SK-N-SH (cell line): ENCODE data around the gene ASMTL. TPM values are rescaled to one million over a fixed set of nuclear protein-coding genes. Genes with fewer than 3 reads are reported as not detected.

Source experiments
- CTCF ChIA-PET: fragments of 300-600, 350-600 bp; formaldehyde crosslinking; extraction: SDS; loops from one replicate; lab custom pipeline; 2021; lab: Yijun Ruan, JAX
- POLR2A ChIA-PET: fragments of 350-600 bp; sonication (Branson Sonifier 250); formaldehyde crosslinking; extraction: SDS; loops from one replicate; lab custom pipeline; 2020; ENCODE audit warnings: antibody characterized with exemption, inconsistent platforms; lab: Yijun Ruan, JAX
- DNase-seq: peaks from one replicate; pipeline ENCODE4 v3.0.0; 2012
- H2AFZ ChIP-seq: fragments of 200-600 bp; sonication (generic); 2 replicates; pipeline ENCODE4 v1.8.1; 2016; ENCODE audit warnings: antibody characterized with exemption, mild to moderate bottlenecking, low read depth
- H3F3A ChIP-seq: fragments of 200-600 bp; sonication (generic); replicated peaks from 2 replicates; pipeline ENCODE3; 2016; ENCODE audit warnings: antibody characterized with exemption, mild to moderate bottlenecking; ENCODE audit not compliant: insufficient read depth
- H3K27ac ChIP-seq, 2 experiments: fragments of 200-500 bp in 1 of 2; fragments of 200-600 bp in 1 of 2; sonication (Bioruptor generic) in 1 of 2; sonication (generic), shearing (Covaris generic) in 1 of 2; 2 replicates each; pipeline versions ENCODE4 v1.5.1 to v1.6.1; 2014 to 2016; ENCODE audit warnings: low read depth in 2 of 2, inconsistent platforms in 1 of 2, low read length in 1 of 2, mild to moderate bottlenecking in 1 of 2, mixed read lengths in 1 of 2
- H3K27me3 ChIP-seq: fragments of 200-600 bp; sonication (generic), shearing (Covaris generic); 2 replicates; pipeline ENCODE4 v1.6.1; 2016; ENCODE audit warnings: mixed run types; ENCODE audit not compliant: insufficient read depth
- H3K36me3 ChIP-seq, 2 experiments: fragments of 200-500 bp in 1 of 2; fragments of 200-600 bp in 1 of 2; sonication (Bioruptor generic) in 1 of 2; sonication (generic) in 1 of 2; replicated peaks in 1 of 2; 2 replicates each; pipeline versions ENCODE3 to v1.5.1; 2014 to 2016; ENCODE audit warnings: low read length in 1 of 2, mild to moderate bottlenecking in 1 of 2; ENCODE audit not compliant: insufficient read depth in 2 of 2, control insufficient read depth in 1 of 2
- H3K4me1 ChIP-seq, 2 experiments: fragments of 200-500 bp in 1 of 2; fragments of 200-600 bp in 1 of 2; sonication (Bioruptor generic) in 1 of 2; sonication (generic), shearing (Covaris generic) in 1 of 2; 2 replicates each; pipeline versions ENCODE4 v1.5.1 to v1.6.1; 2014 to 2016; ENCODE audit warnings: low read depth in 1 of 2, low read length in 1 of 2, mixed run types in 1 of 2; ENCODE audit not compliant: insufficient read depth in 2 of 2, control insufficient read depth in 1 of 2
- H3K4me2 ChIP-seq: fragments of 200-600 bp; sonication (generic), shearing (Covaris generic); 2 replicates; pipeline ENCODE4 v1.6.1; 2017; ENCODE audit warnings: mixed run types
- H3K4me3 ChIP-seq, 2 experiments: fragments of 200-500 bp in 1 of 2; fragments of 200-600 bp in 1 of 2; sonication (Bioruptor generic) in 1 of 2; sonication (generic), shearing (Covaris generic) in 1 of 2; 2 replicates each; pipeline versions ENCODE4 v1.5.1 to v1.8.1; 2014 to 2016; ENCODE audit warnings: low read depth in 2 of 2, inconsistent platforms in 1 of 2, low read length in 1 of 2, mild to moderate bottlenecking in 1 of 2, mixed read lengths in 1 of 2, moderate library complexity in 1 of 2
- H3K79me2 ChIP-seq: fragments of 200-600 bp; sonication (generic); 2 replicates; pipeline ENCODE4 v1.8.1; 2017; ENCODE audit warnings: mild to moderate bottlenecking; ENCODE audit not compliant: insufficient read depth
- H3K9ac ChIP-seq: fragments of 200-600 bp; sonication (generic); 2 replicates; pipeline ENCODE4 v1.6.1; 2017; ENCODE audit warnings: mixed run types
- H3K9me2 ChIP-seq: fragments of 200-600 bp; sonication (generic); 2 replicates; pipeline ENCODE4 v1.6.1; 2017; ENCODE audit warnings: mixed run types
- H3K9me3 ChIP-seq: fragments of 200-600 bp; sonication (generic); 2 replicates; pipeline ENCODE4 v1.6.1; 2017; ENCODE audit warnings: mixed run types, mild to moderate bottlenecking, moderate library complexity
- H4K20me1 ChIP-seq: fragments of 200-600 bp; sonication (generic); 2 replicates; pipeline ENCODE4 v1.6.1; 2017; ENCODE audit warnings: mild to moderate bottlenecking, mixed run types; ENCODE audit not compliant: insufficient read depth
- CHD2 ChIP-seq: fragments of 150-350 bp; IDR thresholded peaks from 2 replicates; pipeline ENCODE4 v1.6.1; 2018; ENCODE audit warnings: low read length; ENCODE audit not compliant: partially characterized antibody
- ELF1 ChIP-seq: IDR thresholded peaks from 2 replicates; pipeline ENCODE4 v1.4.0; 2012
- EZH2phosphoT487 ChIP-seq: fragments of 200-600 bp; sonication (generic); IDR thresholded peaks from 2 replicates; pipeline ENCODE4 v1.6.1; 2017; ENCODE audit warnings: low read depth, mixed run types, mild to moderate bottlenecking, antibody characterized with exemption, moderate library complexity, borderline replicate concordance
- FOSL2 ChIP-seq: IDR thresholded peaks from 2 replicates; pipeline ENCODE4 v1.4.0; 2012; ENCODE audit warnings: low read depth, mild to moderate bottlenecking, moderate library complexity, borderline replicate concordance
- GABPA ChIP-seq: IDR thresholded peaks from 2 replicates; pipeline ENCODE4 v1.4.0; 2012; ENCODE audit warnings: low read depth, mild to moderate bottlenecking
- GATA2 ChIP-seq: sonication (generic); formaldehyde crosslinking; IDR thresholded peaks from 2 replicates; pipeline ENCODE4 v1.5.0; 2020; ENCODE audit warnings: mild to moderate bottlenecking, missing genetic modification reagents
- JUND ChIP-seq: IDR thresholded peaks from 2 replicates; pipeline ENCODE4 v1.4.0; 2012
- MXI1 ChIP-seq: IDR thresholded peaks from 2 replicates; pipeline ENCODE4 v1.6.1; 2012; ENCODE audit warnings: mild to moderate bottlenecking, low read depth, low read length, improper control_type of control experiment
- NRF1 ChIP-seq: IDR thresholded peaks from 2 replicates; pipeline ENCODE4 v1.6.1; 2012; ENCODE audit warnings: low read depth, mild to moderate bottlenecking, low read length
- POLR2AphosphoS5 ChIP-seq: IDR thresholded peaks from 2 replicates; pipeline ENCODE4 v1.6.1; 2012; ENCODE audit warnings: low read depth, low read length
- SIN3A ChIP-seq: IDR thresholded peaks from 2 replicates; pipeline ENCODE4 v1.6.1; 2012; ENCODE audit warnings: low read depth, mild to moderate bottlenecking, low read length, moderate library complexity, borderline replicate concordance
- SMC3 ChIP-seq: IDR thresholded peaks from 2 replicates; pipeline ENCODE4 v1.6.1; 2012; ENCODE audit warnings: low read depth, low read length, improper control_type of control experiment
- TAF1 ChIP-seq: IDR thresholded peaks from 2 replicates; pipeline ENCODE4 v1.6.1; 2012; ENCODE audit warnings: low read depth, mild to moderate bottlenecking, low read length, moderate library complexity, borderline replicate concordance
- TCF12 ChIP-seq: IDR thresholded peaks from 2 replicates; pipeline ENCODE4 v1.4.0; 2012
- TEAD4 ChIP-seq: IDR thresholded peaks from 2 replicates; pipeline ENCODE4 v1.4.0; 2012; ENCODE audit warnings: mild to moderate bottlenecking, borderline replicate concordance; ENCODE audit not compliant: insufficient read depth
- WGBS: methylation state at CpG from one replicate; pipeline ENCODE4 v1.1.6; 2017; ENCODE audit warnings: low lambda C conversion rate; 5-methylcytosine and 5-hydroxymethylcytosine counted together
- polyA plus RNA-seq, 3 experiments: library from polyadenylated mRNA; depleted of rRNA; stranded (reverse); fragments of >200 nt; gene quantifications; 2 replicates each; pipeline ENCODE4 v1.2.3, GENCODE V29; 2012
- TF ChIP-seq, protein P1 (sequence below): IDR thresholded peaks from 2 replicates; pipeline ENCODE4; 2012
- TF ChIP-seq, protein P2 (sequence below): fragments of 150-350 bp; IDR thresholded peaks from 2 replicates; pipeline ENCODE4 v1.6.1; 2017; ENCODE audit warnings: antibody characterized with exemption, low read length, low read depth, borderline replicate concordance
- TF ChIP-seq, protein P3 (sequence below): IDR thresholded peaks from 2 replicates; pipeline ENCODE4 v1.4.0; 2012; ENCODE audit warnings: low read depth
- TF ChIP-seq, protein P4 (sequence below): IDR thresholded peaks from 2 replicates; pipeline ENCODE4 v1.4.0; 2012; ENCODE audit warnings: low read depth, borderline replicate concordance
- TF ChIP-seq, protein P5 (sequence below): fragments of 150-350 bp; IDR thresholded peaks from 2 replicates; pipeline ENCODE4 v1.6.1; 2016; ENCODE audit warnings: mild to moderate bottlenecking, low read depth, low read length

Gene ASMTL
- polyA plus RNA-seq, 1 of the 3 experiments (the other 2 are of a cell fraction), result 37.7 TPM

DNA sequence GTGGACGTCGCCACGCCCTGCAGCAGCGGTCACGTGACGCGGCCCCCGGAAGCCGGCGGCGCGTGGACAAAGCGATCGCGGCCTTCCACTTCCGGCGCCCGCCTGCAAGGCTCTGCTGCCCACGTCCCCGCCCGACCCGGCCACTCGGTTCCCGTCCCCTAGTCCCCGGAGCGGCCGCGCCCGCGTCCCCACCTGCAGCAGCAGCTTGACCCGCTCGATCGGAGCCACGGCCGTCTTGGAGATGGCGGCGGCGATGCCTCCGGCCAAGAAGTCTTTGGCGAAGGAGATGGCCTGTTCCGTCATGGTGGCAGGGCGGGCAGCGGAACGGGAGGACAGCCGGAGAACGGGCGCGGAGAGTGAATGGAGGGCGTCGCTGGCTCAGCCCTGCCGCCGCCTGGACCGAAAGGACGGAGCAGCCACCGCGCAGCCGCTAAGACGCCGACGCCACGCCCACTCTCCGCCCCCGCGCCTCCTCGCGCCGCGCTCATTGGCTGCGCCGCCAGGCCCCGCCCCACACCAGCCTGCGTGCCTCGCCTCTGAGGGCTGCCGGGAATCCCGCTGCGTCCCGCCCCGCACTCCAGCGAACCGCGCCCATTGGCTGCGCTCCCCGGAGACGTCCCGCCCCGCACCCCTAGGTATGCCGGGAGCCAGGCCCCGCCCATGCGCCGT lies 60.9 kb downstream of the ASMTL start, which contains the start of gene SLC25A6:
Gene SLC25A6 (minus strand): TSS at position 407 of the 669 bp plus-strand sequence. CDS start 104 bp downstream, at position 303.
- peak within 1 kb of the TSS; percentile 94 to 95 for H3K27ac ChIP-seq
- H3K4me3 ChIP-seq, result peak within 1 kb of the TSS; percentile 80 to 81
- CTCF ChIA-PET, result no interaction called here
- H2AFZ ChIP-seq, result peak within 1 kb of the TSS; percentile 79; the same call in 1 of the 2 replicates
- peaks cover 14% of the 10 kb centered on the region for H3F3A ChIP-seq
- H3K27me3 ChIP-seq, result no peaks in the 10 kb centered on the region
- peaks cover 84% of the 10 kb centered on the region for H3K79me2 ChIP-seq
- peak within 1 kb of the TSS; percentile 96 for H3K9ac ChIP-seq
- 0% methylated on average over 22 of the region's 90 CpGs for WGBS
- peak within 1 kb of the TSS; percentile 99 for H3K4me2 ChIP-seq
- peaks cover 31 to 44% of the 10 kb centered on the region in 2 experiments for H3K36me3 ChIP-seq
- TF ChIP-seq MXI1 (peak; percentile 73; the same call in 1 of the 2 replicates), JUND (no peak), SMC3 (no peak), TEAD4 (no peak), CHD2 (peak; percentile 36), GATA2 (CRISPR knock-in tag) (no peak), SIN3A (peak; percentile 9; the same call in 1 of the 2 replicates), POLR2AphosphoS5 (peak; percentile 73; the same call in 1 of the 2 replicates), FOSL2 (no peak), ELF1 (peak; percentile 85), GABPA (peak; percentile 84), TAF1 (peak; percentile 66; the same call in 1 of the 2 replicates), EZH2phosphoT487 (no peak), NRF1 (peak; percentile 71), TCF12 (no peak)
- TF ChIP-seq, protein P1, sequence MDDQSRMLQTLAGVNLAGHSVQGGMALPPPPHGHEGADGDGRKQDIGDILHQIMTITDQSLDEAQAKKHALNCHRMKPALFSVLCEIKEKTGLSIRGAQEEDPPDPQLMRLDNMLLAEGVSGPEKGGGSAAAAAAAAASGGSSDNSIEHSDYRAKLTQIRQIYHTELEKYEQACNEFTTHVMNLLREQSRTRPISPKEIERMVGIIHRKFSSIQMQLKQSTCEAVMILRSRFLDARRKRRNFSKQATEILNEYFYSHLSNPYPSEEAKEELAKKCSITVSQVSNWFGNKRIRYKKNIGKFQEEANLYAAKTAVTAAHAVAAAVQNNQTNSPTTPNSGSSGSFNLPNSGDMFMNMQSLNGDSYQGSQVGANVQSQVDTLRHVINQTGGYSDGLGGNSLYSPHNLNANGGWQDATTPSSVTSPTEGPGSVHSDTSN, result 0 out of 2 replicates have a peak, but pooled peaks have one; percentile 13
- TF ChIP-seq, protein P2, sequence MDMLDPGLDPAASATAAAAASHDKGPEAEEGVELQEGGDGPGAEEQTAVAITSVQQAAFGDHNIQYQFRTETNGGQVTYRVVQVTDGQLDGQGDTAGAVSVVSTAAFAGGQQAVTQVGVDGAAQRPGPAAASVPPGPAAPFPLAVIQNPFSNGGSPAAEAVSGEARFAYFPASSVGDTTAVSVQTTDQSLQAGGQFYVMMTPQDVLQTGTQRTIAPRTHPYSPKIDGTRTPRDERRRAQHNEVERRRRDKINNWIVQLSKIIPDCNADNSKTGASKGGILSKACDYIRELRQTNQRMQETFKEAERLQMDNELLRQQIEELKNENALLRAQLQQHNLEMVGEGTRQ, result peak; percentile 88
- TF ChIP-seq, protein P3, sequence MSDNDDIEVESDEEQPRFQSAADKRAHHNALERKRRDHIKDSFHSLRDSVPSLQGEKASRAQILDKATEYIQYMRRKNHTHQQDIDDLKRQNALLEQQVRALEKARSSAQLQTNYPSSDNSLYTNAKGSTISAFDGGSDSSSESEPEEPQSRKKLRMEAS, result peak; percentile 95
- TF ChIP-seq, protein P4, sequence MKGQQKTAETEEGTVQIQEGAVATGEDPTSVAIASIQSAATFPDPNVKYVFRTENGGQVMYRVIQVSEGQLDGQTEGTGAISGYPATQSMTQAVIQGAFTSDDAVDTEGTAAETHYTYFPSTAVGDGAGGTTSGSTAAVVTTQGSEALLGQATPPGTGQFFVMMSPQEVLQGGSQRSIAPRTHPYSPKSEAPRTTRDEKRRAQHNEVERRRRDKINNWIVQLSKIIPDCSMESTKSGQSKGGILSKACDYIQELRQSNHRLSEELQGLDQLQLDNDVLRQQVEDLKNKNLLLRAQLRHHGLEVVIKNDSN, result peak; percentile 99
- TF ChIP-seq, protein P5, sequence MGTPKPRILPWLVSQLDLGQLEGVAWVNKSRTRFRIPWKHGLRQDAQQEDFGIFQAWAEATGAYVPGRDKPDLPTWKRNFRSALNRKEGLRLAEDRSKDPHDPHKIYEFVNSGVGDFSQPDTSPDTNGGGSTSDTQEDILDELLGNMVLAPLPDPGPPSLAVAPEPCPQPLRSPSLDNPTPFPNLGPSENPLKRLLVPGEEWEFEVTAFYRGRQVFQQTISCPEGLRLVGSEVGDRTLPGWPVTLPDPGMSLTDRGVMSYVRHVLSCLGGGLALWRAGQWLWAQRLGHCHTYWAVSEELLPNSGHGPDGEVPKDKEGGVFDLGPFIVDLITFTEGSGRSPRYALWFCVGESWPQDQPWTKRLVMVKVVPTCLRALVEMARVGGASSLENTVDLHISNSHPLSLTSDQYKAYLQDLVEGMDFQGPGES, result no peak
- POLR2A ChIA-PET, result no interaction called here
- peaks cover 7 to 21% of the 10 kb centered on the region in 2 experiments; a peak in 2 of 4 replicates for H3K4me1 ChIP-seq
- H3K9me3 ChIP-seq, result no peaks in the 10 kb centered on the region
- H4K20me1 ChIP-seq, result peaks cover 46% of the 10 kb centered on the region
- DNase-seq, result peak; percentile 98
- no peaks in the 10 kb centered on the region for H3K9me2 ChIP-seq
